Breast epithelium (tissue), 3 donors: ENCODE measurements around the gene PGPEP1.

Source experiments
- CTCF ChIP-seq, 3 donors: fragments of 450-650 bp; IDR thresholded peaks; one replicate each; pipeline ENCODE4 v1.5.1; 2016 to 2017; ENCODE audit warnings: antibody characterized with exemption in 3 of 3, mild to moderate bottlenecking in 3 of 3, moderate library complexity in 3 of 3
- POLR2A ChIP-seq: fragments of 450-650 bp; IDR thresholded peaks from one replicate; pipeline ENCODE4 v1.6.1; 2016; ENCODE audit warnings: antibody characterized with exemption, mild to moderate bottlenecking, moderate library complexity
- POLR2AphosphoS5 ChIP-seq, 3 donors: sonication (generic); formaldehyde crosslinking; IDR thresholded peaks; one replicate each; pipeline ENCODE4 v1.6.1; 2017; ENCODE audit warnings: antibody characterized with exemption in 3 of 3

DNA sequence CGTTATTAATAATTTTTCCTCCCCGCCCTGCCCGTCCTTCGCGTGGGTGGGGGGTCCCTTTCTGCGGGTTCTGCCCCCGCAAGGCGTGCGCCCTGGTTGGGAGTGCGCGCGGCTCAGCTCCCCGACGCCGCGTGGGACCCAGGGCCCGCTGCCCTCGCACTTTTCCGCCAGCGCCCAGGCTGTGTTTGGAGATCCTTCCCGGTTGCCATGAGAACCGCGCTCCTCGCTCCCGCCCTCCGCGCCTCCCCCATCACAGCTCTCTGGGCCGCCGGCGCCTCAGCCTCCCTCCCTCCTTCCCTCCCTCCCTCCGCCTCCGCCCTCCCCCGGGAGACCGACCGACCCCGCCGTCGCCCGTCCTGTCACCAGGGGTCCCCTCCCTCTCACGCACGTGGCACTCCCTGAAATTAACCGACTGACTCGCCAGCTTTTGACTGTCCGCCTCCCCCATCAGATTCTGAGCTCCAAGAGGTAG, 76.4 kb downstream of the PGPEP1 start:
- TF ChIP-seq CTCF (IDR thresholded peaks at IDR 0.05) (no peak), POLR2AphosphoS5 (IDR thresholded peaks at IDR 0.05) (peak in 1 of 3 donors; percentile 30), POLR2A (no peak)
